NCI-H2227 (cell line): ENCODE data around the gene CBL.
A peak's percentile ranks its signal among the peaks of the same experiment; 100 is the strongest.
"Not testable (repeated sequence)": the region's sequence is repeated elsewhere in the genome, so short reads cannot be mapped to it uniquely, and the experiment has no call there.

Experiments used
- DNase-seq: peaks from one replicate; lab custom pipeline; 2025; ENCODE audit not compliant: unreplicated experiment; lab: John Stamatoyannopoulos, UW

Gene CBL

GRCh38 chr11:119205574-119206510, at the start of gene CBL:
CBL (plus strand) TSS chr11:119206339; CDS start chr11:119206418, 79 bp downstream.
- peak; percentile 93 for DNase-seq

- no peak for DNase-seq
Measured at GRCh38 chr11:119156496-119156895, 49.6 kb upstream of the CBL start.

- no peak for DNase-seq
Measured at GRCh38 chr11:119157063-119157462, 49.1 kb upstream of the CBL start.

GRCh38 chr11:119158467-119158866, 47.7 kb upstream of the CBL start:
- DNase-seq = no peak

- no peak for DNase-seq
Measured at GRCh38 chr11:119160151-119160550, 46.0 kb upstream of the CBL start.

GRCh38 chr11:119161871-119162270, 44.3 kb upstream of the CBL start:
- no peak for DNase-seq

- DNase-seq = no peak
Measured at GRCh38 chr11:119166368-119167076, 39.6 kb upstream of the CBL start.

GRCh38 chr11:119167077-119167458, 39.1 kb upstream of the CBL start:
- not testable (repeated sequence) for DNase-seq

- no peak for DNase-seq
Measured at GRCh38 chr11:119167933-119168332, 38.2 kb upstream of the CBL start.

GRCh38 chr11:119168471-119169281, 37.5 kb upstream of the CBL start, which contains the start of gene NLRX1:
NLRX1 (plus strand) TSS chr11:119168725; CDS start chr11:119171404, 2,679 bp downstream.
- peak; percentile 72 for DNase-seq

- no peak for DNase-seq
Measured at GRCh38 chr11:119169282-119169719, 36.8 kb upstream of the CBL start.

- no peak for DNase-seq
Measured at GRCh38 chr11:119172513-119172912, 33.6 kb upstream of the CBL start.

- DNase-seq = no peak
Measured at GRCh38 chr11:119173453-119173852, 32.7 kb upstream of the CBL start.

GRCh38 chr11:119175493-119176077, 30.6 kb upstream of the CBL start:
- peak; percentile 63 for DNase-seq

- DNase-seq = no peak
Measured at GRCh38 chr11:119178166-119178680, 27.9 kb upstream of the CBL start.

GRCh38 chr11:119179342-119179741, 26.8 kb upstream of the CBL start:
- DNase-seq = no peak

- peak; percentile 15 for DNase-seq
Measured at GRCh38 chr11:119179983-119180382, 26.2 kb upstream of the CBL start.

GRCh38 chr11:119180729-119181676, 25.1 kb upstream of the CBL start:
- no peak for DNase-seq

- no peak for DNase-seq
Measured at GRCh38 chr11:119181677-119182412, 24.3 kb upstream of the CBL start.
